LHCN-M2 (cell line): Measurements from ENCODE around the gene RANBP1. TPM values are rescaled to one million over a fixed set of nuclear protein-coding genes. Genes with fewer than 3 reads are reported as not detected.
"Not testable (repeated sequence)": the region's sequence is repeated elsewhere in the genome, so short reads cannot be mapped to it uniquely, and the experiment has no call there.

ENCODE experiments used
- DNase-seq: peaks from one replicate; pipeline ENCODE4 v3.0.0-alpha.2; 2012; ENCODE audit warnings: low read depth
- polyA plus RNA-seq: library from polyadenylated mRNA; unstranded; fragments of >200 nt; gene quantifications from one replicate; pipeline ENCODE4 v1.2.1, GENCODE V29; 2012; ENCODE audit warnings: missing spikeins
- total RNA-seq: library from RNA; depleted of rRNA; stranded (reverse); fragments of >200 nt; gene quantifications from 2 replicates; pipeline ENCODE4 v1.2.3, GENCODE V29; 2014; rRNA removed

RANBP1 gene
- 843 and 851 TPM in 2 replicates for total RNA-seq
- polyA plus RNA-seq = 201 TPM

GRCh38 chr22:20115691-20116375 is at the start of gene RANBP1:
Gene RANBP1 (plus strand): TSS chr22:20116104. CDS start chr22:20116185, 81 bp downstream.
- peak; percentile 50 for DNase-seq

GRCh38 chr22:20066617-20067383 is 49.1 kb upstream of the RANBP1 start:
- no peak for DNase-seq

- not testable (repeated sequence) for DNase-seq
Measured at GRCh38 chr22:20067384-20067682, 48.6 kb upstream of the RANBP1 start.

- no peak for DNase-seq
Measured at GRCh38 chr22:20068640-20069039, 47.3 kb upstream of the RANBP1 start.

- DNase-seq = no peak
Measured at GRCh38 chr22:20069331-20070042, 46.4 kb upstream of the RANBP1 start.

- DNase-seq = no peak
Measured at GRCh38 chr22:20071524-20071972, 44.4 kb upstream of the RANBP1 start.

- DNase-seq = no peak
Measured at GRCh38 chr22:20076627-20077172, 39.2 kb upstream of the RANBP1 start.

- peak; percentile 95 for DNase-seq
Measured at GRCh38 chr22:20079745-20080444, 36.0 kb upstream of the RANBP1 start, which contains the start of gene DGCR8. Gene DGCR8 (plus strand): TSS chr22:20080241. CDS start chr22:20085964, 5,723 bp downstream.

- DNase-seq = peak; percentile 53
Measured at GRCh38 chr22:20080445-20080775, 35.5 kb upstream of the RANBP1 start.

- peak; percentile 66 for DNase-seq
Measured at GRCh38 chr22:20080776-20081654, 34.9 kb upstream of the RANBP1 start.

GRCh38 chr22:20083157-20083890 is 32.6 kb upstream of the RANBP1 start:
- no peak for DNase-seq

GRCh38 chr22:20083891-20084546 is 31.9 kb upstream of the RANBP1 start:
- DNase-seq = no peak

GRCh38 chr22:20084547-20085413 is 31.1 kb upstream of the RANBP1 start:
- no peak for DNase-seq

GRCh38 chr22:20085651-20086050 is 30.3 kb upstream of the RANBP1 start:
- no peak for DNase-seq

- no peak for DNase-seq
Measured at GRCh38 chr22:20086101-20086599, 29.8 kb upstream of the RANBP1 start.

- DNase-seq = no peak
Measured at GRCh38 chr22:20086763-20087162, 29.1 kb upstream of the RANBP1 start.

GRCh38 chr22:20087319-20088262 is 28.3 kb upstream of the RANBP1 start:
- DNase-seq = no peak
